Parathyroid adenoma (tissue), 2 donors: ENCODE data around the gene CACNB2.

Source experiments
- H2AFZ ChIP-seq: fragments of 300-600 bp; sonication (generic); one replicate; pipeline ENCODE4 v1.7.0; 2017; ENCODE audit warnings: antibody characterized with exemption, mild to moderate bottlenecking
- H3K27ac ChIP-seq: fragments of 300-600 bp; sonication (generic); one replicate; pipeline ENCODE4 v1.7.0; 2017
- H3K27me3 ChIP-seq: fragments of 300-600 bp; sonication (generic); one replicate; pipeline ENCODE4 v1.7.0; 2017; ENCODE audit warnings: low read length; ENCODE audit not compliant: control insufficient read depth, insufficient read depth
- H3K36me3 ChIP-seq: fragments of 300-600 bp; sonication (generic); one replicate; pipeline ENCODE4 v1.7.0; 2017; ENCODE audit warnings: low read length; ENCODE audit not compliant: control insufficient read depth, insufficient read depth
- H3K4me1 ChIP-seq: fragments of 300-600 bp; sonication (generic); one replicate; pipeline ENCODE4 v1.7.0; 2017; ENCODE audit warnings: control low read depth
- H3K4me2 ChIP-seq: fragments of 300-600 bp; sonication (generic); one replicate; pipeline ENCODE4 v1.7.0; 2017; ENCODE audit warnings: low read length
- H3K4me3 ChIP-seq: fragments of 300-600 bp; sonication (generic); one replicate; pipeline ENCODE4 v1.7.0; 2017; ENCODE audit warnings: low read depth, low read length
- H3K79me2 ChIP-seq: fragments of 300-600 bp; sonication (generic); one replicate; pipeline ENCODE4 v1.7.0; 2017; ENCODE audit warnings: control low read depth
- H3K9ac ChIP-seq: fragments of 300-600 bp; sonication (generic); one replicate; pipeline ENCODE4 v1.7.0; 2017; ENCODE audit warnings: mild to moderate bottlenecking
- H3K9me3 ChIP-seq: fragments of 300-600 bp; sonication (generic); one replicate; pipeline ENCODE4 v1.7.0; 2017; ENCODE audit warnings: low read length; ENCODE audit not compliant: control insufficient read depth
- CTCF ChIP-seq: fragments of 300-600 bp; sonication (generic); IDR thresholded peaks from one replicate; pipeline ENCODE4 v1.7.0; 2017; ENCODE audit warnings: antibody characterized with exemption, mild to moderate bottlenecking
- donor health status: primary hyperparathyroidism.

Gene CACNB2

GRCh38 chr10:18235477-18235876, 95.3 kb downstream of the CACNB2 start:
- Histone ChIP-seq H3K36me3 (no peaks in the 10 kb centered on the region), H3K4me1 (no peaks in the 10 kb centered on the region), H3K79me2 (no peaks in the 10 kb centered on the region), H3K4me2 (no peak overlapping the region), H3K4me3 (no peak overlapping the region), H3K27me3 (no peaks in the 10 kb centered on the region), H3K9me3 (no peaks in the 10 kb centered on the region), H3K27ac (no peak overlapping the region), H3K9ac (no peak overlapping the region), H2AFZ (no peak overlapping the region)
- TF ChIP-seq CTCF: no peak

GRCh38 chr10:18236756-18237155, 96.5 kb downstream of the CACNB2 start:
- H3K4me3 ChIP-seq: no peak overlapping the region
- no peak overlapping the region for H3K27ac ChIP-seq
- TF ChIP-seq CTCF: no peak
- no peaks in the 10 kb centered on the region for H3K9me3 ChIP-seq
- H2AFZ ChIP-seq: no peak overlapping the region
- H3K27me3 ChIP-seq: no peaks in the 10 kb centered on the region
- H3K79me2 ChIP-seq: no peaks in the 10 kb centered on the region
- no peak overlapping the region for H3K4me2 ChIP-seq
- no peaks in the 10 kb centered on the region for H3K36me3 ChIP-seq
- no peak overlapping the region for H3K9ac ChIP-seq
- no peaks in the 10 kb centered on the region for H3K4me1 ChIP-seq

GRCh38 chr10:18238870-18239485, 98.8 kb downstream of the CACNB2 start:
- Histone ChIP-seq H2AFZ (no peak overlapping the region), H3K36me3 (no peaks in the 10 kb centered on the region), H3K4me1 (no peaks in the 10 kb centered on the region), H3K9me3 (no peaks in the 10 kb centered on the region), H3K27me3 (no peaks in the 10 kb centered on the region), H3K79me2 (no peaks in the 10 kb centered on the region), H3K4me2 (no peak overlapping the region), H3K9ac (no peak overlapping the region), H3K4me3 (no peak overlapping the region), H3K27ac (no peak overlapping the region)
- TF ChIP-seq CTCF: peak; percentile 25

GRCh38 chr10:18240185-18240882, 100.1 kb downstream of the CACNB2 start:
- Histone ChIP-seq H3K36me3 (no peaks in the 10 kb centered on the region), H3K27ac (no peak overlapping the region), H3K79me2 (no peaks in the 10 kb centered on the region), H3K9ac (no peak overlapping the region), H3K4me3 (no peak overlapping the region), H2AFZ (no peak overlapping the region), H3K4me1 (no peaks in the 10 kb centered on the region), H3K4me2 (no peak overlapping the region), H3K9me3 (no peaks in the 10 kb centered on the region), H3K27me3 (no peaks in the 10 kb centered on the region)
- TF ChIP-seq CTCF: no peak

GRCh38 chr10:18246967-18247366, 106.7 kb downstream of the CACNB2 start:
- Histone ChIP-seq H3K4me2 (no peak overlapping the region), H2AFZ (no peak overlapping the region), H3K9ac (no peak overlapping the region), H3K9me3 (no peaks in the 10 kb centered on the region), H3K4me1 (no peaks in the 10 kb centered on the region), H3K36me3 (no peaks in the 10 kb centered on the region), H3K79me2 (no peaks in the 10 kb centered on the region), H3K4me3 (no peak overlapping the region), H3K27ac (no peak overlapping the region), H3K27me3 (no peaks in the 10 kb centered on the region)
- TF ChIP-seq CTCF: no peak
